Ovary (tissue), 3 donors: ENCODE results near the gene KLK8.

Experiments used
- CTCF ChIP-seq, 3 donors: fragments of 450-650 bp in 2 of 3; fragments of 200-600 bp in 1 of 3; IDR thresholded peaks; one replicate each; pipeline versions ENCODE4 v1.5.1 to v1.8.0; 2016 to 2022; ENCODE audit warnings: antibody characterized with exemption in 3 of 3, mild to moderate bottlenecking in 1 of 3
- EP300 ChIP-seq: sonication (generic); formaldehyde crosslinking; IDR thresholded peaks from one replicate; pipeline ENCODE4 v1.6.1; 2017; ENCODE audit warnings: antibody characterized with exemption
- POLR2A ChIP-seq: fragments of 450-650 bp; IDR thresholded peaks from one replicate; pipeline ENCODE4 v1.6.1; 2017; ENCODE audit warnings: antibody characterized with exemption, mild to moderate bottlenecking, moderate library complexity
- donor health status: DM: no; HTN: no; CAD: no.

GRCh38 chr19:51044327-51044726, 42.9 kb upstream of the KLK8 start:
- TF ChIP-seq CTCF (IDR thresholded peaks at IDR 0.05) (no peak), POLR2A (no peak), EP300 (no peak)
